ENCODE data around the gene KDM1A. TPM values are rescaled to one million over a fixed set of nuclear protein-coding genes. Genes with fewer than 3 reads are reported as not detected.
A peak's percentile ranks its signal among the peaks of the same experiment; 100 is the strongest.

Gene KDM1A
- total RNA-seq, 1 donor from 2014 or later: 73.6 TPM

DNA sequence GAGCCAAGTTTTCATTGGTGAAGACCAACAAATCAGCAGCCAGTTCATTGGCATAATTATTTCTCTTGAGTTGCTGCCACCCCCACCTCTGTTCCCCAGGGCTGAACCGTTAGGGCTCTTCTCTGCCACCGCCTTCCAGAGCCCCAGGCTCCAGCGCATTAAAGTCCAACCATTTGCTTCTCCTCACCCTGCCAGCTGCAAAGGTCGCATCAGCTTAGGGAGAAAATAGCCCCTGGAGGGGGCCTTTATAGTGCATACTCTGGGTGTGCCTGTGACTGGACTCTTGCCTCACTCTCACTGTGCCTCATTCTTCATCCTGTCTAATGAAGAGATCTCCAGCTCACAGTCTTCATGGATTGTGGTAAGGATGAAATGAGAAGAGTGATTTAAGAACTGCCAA, 50.4 kb downstream of the KDM1A start:
- DNase-seq (ENCODE audit: low read depth in 2 of 2): no peak

DNA sequence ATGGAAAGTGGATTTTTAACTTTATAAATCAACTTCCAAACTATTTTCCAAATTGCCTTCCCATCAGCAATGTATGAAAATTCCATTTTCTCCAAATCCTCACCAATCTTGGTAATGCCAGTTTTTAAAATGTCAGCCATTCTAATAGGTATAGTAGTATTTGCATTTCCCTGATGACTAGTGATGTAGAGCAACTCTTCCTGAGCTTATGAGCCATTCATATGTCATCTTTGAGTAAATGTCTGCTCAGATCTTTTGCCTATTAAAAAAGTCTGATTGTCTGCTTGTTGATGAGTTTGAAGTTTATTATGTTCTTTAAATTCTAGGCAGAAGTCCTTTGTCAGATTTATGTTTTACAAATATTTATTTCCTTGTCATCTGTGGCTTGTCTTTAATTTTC, 54.7 kb downstream of the KDM1A start:
- no peak for DNase-seq (ENCODE audit: low read depth in 2 of 2)

DNA sequence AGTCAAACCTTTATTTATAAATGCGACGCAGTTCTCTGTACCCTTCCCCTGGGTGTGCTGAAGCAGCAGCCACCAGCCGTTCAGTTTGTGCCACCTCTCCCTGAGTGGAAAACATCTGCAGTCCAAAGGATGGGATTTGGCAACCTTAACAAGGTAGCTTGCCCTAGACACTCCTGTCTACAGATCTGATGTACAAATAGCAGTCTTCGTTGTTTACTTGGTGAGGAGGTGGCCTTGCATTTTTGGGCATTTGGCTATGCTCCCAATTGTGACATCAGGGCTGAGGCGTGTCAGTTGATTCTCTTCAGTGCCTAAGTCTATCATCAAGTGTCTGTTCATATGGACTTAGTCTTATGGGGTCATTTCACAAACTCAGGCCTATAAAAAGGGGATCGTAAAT, 59.8 kb downstream of the KDM1A start:
- DNase-seq (ENCODE audit: low read depth in 2 of 2): no peak

DNA sequence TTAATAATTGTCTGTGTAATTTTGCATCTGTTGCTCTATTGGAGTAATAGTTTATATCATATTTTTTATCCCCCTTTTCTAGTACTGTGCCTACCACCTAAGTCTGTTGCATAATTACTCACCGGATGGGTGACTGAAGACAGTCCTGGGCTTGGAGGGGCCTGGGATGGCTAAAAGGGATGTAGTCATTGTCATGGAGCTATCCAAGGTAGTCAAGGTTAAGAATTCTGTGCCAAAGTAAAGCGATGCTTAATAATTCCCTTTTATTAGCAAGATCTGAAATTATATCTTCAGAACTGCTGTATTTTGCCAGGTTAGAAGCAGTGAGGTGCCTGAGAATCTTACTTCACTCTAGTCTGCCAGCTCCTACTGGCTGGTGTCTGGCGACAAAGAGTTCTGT, 61.6 kb downstream of the KDM1A start:
- no peak for DNase-seq (ENCODE audit: low read depth in 2 of 2)

DNA sequence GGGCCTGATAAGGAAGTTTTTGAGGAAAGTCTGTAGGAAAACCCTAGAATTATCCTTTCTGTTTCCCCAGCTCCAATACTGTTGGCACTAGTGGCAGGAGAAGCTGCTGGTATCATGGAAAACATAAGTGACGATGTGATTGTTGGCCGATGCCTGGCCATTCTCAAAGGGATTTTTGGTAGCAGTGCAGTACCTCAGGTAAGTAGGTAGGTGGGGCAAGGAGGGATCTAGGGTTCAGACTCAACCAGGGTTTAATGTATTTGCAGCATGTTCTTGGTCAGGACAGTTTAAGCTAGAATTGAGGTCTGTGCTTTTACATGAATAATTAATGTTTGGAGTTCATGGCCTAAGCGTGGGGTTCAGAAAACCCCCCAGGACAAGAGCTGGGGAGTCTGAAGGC, 62.1 kb downstream of the KDM1A start:
- DNase-seq (ENCODE audit: low read depth in 2 of 2): no peak

DNA sequence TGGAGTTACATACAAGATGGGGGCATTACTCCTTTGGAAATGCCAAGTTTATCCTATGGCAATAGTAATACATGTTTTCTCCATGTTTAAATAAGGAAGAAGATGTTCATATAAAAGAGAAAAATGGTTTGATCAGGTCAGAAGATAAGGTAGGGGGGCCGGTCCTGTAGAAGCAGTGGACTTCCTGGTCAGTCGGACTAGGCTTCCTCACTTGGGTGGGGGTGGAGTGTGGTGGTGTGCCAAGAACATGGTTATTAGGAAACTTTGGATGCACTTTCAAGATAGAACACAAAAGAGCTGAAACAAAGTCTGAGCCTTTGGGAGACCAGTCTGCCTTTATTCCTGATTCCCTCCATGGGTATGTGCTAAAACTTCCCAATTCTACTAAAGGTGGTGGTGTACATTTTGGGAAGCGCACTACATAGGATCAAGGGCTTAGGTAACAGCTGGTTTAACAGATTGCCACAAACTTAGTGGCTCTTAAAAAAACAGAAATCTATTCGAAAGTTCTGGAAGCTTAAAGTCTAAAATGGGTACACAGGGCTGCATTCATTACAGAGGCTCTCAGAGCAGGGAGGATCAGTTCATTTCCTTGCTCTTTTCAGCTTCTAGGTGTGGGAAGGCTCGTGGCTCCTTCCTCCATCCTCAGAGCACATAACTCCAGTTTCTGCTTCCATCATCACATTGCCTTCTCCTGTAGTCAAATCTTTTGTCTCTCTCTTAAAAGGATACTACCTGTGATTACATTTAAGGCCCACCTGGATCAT, 64.6 kb downstream of the KDM1A start:
- DNase-seq (ENCODE audit: low read depth in 2 of 2): peak; percentile 18 to 43

DNA sequence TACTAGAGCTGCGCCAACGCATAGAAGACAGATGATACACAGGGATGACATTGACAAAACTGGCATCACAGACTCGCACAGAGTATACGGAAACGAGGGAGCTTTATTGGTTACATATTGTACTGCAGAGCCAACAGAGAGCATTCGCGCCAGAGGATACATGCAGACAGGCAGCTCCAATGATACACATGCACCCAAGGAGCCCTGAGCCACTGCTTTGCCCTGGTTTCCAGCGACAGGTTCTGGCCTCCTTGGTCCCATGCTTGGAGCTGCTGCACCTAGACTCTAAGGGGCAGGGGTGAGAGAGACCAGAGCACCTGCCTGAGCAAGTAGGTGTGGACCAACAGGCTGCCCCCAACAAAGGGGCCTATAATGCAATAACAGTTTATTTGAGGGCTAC, 65.6 kb downstream of the KDM1A start:
- DNase-seq (ENCODE audit: low read depth in 2 of 2): no peak

DNA sequence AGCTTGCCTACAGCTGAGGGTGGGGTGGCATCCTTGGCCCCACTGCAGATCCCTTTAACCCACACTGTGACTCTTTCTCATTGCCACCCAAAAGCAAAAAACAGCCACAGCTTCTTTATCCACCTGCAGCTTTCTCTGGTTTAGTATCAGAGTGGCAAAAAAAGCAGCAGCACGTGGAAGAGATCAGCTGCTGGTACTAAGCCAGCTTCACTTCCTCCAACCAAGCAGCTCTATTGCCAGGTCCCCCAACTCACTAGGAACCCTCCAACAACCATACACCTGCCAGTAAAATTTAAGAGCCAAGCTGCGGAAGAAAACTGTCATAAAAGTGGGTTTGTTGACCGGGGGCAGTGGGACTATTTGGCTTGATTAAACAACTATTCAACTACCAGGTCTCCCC, 66.4 kb downstream of the KDM1A start:
- DNase-seq (ENCODE audit: low read depth in 2 of 2): no peak

DNA sequence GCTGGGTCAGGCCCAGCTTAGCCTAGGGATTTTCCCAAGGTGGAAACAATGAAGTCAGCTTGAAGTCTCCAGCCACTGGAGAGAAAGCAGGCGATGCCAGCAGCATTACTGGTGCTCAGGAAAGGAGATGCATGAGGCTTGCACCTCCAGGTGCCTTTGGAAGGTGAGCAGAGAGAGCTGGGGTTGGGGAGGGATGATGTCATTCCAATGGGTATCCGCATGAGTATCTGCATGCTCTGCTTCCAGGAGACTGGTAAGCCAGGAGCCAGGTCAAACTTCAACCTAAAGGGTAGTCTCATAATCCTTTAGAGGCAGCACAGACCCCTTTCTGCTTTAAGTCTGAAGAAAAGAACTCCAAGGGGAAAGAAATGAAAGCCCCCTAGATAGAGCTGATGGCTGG, 68.8 kb downstream of the KDM1A start:
- DNase-seq (ENCODE audit: low read depth in 2 of 2): no peak

DNA sequence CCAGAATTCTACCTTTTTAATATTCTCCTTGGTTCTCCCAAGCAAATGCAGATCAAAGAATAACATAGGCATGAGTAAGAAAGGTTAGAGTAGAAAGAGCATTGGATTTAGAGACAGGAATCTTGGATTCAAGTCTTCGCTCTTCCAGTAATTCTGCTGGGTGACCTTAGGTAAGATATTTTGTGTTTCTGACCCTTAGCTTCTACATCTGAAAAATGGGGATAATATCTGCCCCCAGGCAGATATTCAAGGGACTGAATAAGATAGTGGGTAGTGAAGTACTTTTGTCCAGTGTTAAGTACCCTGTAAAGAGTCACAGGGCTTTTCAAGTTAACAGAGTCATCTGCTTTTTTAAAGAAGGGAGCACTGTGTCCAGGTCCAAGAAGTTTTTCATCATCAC, 70.8 kb downstream of the KDM1A start:
- no peak for DNase-seq (ENCODE audit: low read depth in 2 of 2)

DNA sequence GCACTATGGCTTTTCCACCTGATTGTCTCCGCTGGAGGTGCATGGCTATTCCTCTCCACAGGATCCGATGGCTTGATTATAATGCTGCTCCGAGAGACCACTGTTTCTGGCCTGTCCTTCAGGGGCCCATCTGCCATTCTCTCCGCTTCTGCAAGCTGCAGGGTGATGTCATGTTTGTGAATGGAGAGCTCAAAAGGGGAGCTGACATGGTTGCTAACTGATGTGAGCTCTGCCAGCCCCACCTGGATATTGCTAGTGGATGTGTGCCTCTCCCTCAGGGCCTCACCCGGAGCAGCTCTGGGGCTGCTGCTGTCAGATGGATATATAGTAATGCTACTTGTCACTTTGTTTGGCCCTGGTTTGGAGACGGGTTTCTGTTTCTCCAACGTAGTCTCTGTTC, 72.3 kb downstream of the KDM1A start:
- DNase-seq (ENCODE audit: low read depth in 2 of 2): no peak

DNA sequence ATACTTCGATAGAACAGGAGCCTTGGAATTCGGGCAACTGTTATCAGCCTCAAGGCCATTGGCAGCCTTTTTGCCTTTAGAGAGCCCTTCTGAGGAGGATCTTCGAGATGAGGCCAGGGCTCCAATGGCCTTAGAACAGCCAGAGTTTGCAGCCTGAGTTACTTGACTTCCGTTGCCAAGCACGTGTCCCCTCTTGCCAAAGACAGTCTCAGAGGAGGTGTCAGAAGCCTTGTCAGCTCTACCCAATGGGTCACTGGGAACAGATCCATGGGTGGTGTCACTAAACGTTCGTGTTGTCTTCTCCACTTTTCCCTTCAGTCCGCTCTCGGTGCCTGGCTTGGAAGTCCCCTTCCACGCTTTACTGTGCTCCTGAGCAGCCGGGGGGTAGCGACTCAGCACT, 73.2 kb downstream of the KDM1A start:
- DNase-seq (ENCODE audit: low read depth in 2 of 2): no peak

DNA sequence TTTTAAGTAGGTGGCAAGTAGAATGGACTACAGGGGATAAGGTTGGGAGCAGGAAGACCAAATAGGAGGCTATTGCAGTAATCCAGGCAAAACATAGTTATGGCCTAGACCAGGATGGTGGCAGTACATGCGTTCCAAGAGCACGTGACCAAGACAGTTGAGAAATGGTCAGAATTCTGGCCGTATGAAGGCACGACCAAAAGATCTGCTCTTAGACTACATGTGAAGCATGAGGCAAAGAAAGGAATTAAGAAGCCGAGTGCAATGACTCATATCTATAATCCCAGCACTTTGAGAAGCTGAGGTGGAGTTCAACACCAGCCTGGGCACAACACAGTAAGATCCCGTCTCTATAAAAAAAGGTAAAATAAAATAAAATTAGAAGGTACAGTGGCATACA, 78.0 kb downstream of the KDM1A start:
- no peak for DNase-seq (ENCODE audit: low read depth in 2 of 2)

DNA sequence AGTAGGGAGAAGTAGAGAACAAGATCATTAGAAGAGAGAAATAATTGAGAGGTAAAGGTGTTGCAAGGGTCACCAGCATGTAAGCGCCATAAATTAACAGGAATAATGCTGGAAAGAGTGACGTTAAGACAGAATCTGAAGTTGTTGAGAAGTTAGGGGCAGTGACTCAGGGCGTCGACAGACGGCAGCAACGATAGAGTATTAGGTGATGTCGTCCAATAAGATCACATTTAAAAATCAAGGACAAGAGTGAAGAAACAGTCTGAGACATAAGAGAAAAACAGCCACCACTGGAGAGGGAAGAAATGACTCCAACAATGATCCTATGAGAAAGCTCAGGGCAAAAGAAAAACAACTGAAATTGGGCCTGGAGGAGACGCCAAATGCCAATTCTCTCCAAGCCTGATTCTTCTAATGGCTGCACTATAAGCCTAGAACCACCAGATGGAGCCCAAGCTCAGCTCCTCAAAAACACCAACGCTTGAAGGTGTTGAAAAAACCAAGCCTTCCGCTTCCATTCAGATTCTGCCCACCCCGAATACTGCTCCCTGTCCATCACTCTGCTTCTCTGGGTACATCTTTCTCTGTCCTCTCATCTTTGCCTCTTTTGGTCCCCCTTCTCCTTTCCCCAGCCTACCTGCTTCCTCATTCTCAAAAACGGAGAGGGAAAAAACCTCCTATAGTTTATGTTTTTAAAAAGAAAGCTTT, 79.3 kb downstream of the KDM1A start:
- DNase-seq (ENCODE audit: low read depth in 2 of 2): peak; percentile 83

DNA sequence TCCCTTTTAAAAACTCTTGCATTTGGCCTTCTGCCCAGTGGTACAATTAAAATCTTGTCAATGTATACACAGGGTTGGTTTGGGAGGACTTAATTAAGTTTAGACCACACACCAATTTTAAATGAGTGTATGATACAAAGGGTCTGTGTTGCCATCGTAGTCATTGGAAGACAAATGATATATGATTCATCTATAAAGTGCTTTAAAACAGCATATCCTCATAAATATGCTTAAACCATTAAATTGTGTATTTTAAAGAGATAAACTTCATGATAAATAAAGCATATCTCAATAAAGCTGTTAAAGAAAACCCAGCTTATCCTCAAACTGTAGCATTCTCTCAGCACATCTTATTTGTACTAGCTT, 79.9 kb downstream of the KDM1A start:
- no peak for DNase-seq (ENCODE audit: low read depth in 2 of 2)

DNA sequence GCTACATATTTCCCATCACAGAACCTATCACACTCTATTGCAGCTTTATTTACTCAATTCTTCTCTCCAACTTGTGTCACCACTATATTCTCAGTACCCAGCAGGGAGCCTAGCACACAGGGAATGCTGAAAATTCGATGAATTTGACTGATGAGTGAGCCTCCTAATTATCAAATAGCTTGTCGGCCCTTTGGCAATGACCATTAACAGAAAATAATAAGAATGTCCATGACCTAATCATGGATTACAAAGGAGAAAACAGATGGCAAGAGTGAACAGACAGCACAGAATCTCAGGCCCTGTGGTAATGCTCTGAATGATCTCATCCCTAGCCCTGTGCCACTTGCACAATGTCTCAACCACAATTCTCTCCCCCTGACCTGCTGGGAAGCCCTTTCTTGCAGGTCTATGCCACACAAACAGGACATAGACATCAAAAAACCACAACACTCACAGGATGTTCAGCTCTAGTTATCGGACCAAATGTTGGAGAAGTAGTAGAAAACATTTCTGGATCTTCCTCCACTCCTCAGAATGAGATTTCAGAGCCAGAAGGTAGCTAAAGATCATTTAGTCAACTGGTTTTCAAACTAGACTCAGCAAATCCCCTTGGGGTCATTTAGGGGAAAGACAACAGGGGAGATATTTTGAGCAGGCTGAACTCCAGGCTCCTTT, 80.9 kb downstream of the KDM1A start:
- peak in 1 of 2 donors; percentile 91 for DNase-seq (ENCODE audit: low read depth in 2 of 2)

DNA sequence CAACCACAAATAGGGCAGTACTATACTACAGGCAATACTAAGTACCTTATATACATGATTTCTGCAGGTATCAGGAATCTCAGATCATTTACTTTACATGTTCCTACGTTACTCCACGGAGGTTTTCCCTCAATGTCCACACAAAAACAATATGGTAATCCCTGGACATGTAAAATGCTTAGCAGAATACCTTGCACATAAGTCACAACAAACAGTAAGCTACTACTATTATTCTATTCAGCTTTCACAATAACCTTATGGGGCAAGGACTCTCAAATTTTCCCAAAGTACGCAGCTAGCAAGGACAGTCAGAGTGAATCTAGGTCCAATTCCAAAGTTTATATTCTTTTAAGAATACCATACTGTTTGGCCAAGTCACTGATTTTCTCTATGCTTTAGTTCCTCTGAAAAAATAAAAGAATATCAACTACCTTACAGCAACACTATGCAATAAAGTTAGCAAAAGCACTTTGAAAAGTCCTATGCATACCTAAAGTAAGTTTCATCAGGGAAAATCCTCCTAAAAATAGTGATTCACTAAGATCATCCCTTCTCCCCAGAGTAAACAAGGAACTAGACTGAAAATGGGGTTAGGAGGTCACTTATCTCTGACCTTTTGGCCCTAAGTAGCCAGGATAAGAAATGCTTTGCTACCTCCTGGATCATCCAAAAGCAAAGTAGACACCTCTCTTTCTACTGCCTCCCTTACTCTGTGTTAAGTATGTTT, 82.0 kb downstream of the KDM1A start:
- no peak for DNase-seq (ENCODE audit: low read depth in 2 of 2)

DNA sequence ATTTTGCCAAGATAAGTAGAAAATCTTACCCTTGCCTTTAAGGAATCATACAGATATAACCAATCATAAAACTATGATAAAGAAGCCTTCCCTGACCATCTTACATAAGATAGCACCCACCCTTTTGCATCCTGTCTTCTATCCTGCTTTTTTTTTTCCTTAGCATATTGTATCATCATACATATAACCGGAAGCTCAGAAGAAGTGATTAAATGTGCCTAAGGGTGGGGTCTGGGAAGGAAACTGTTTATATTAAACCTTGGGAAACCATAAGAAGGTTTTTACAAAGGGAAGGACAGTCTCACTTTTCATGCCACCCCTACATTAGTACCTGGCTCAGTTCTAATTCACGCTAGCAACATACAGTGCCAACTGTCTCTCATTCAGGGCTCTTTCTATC, 82.6 kb downstream of the KDM1A start:
- DNase-seq (ENCODE audit: low read depth in 2 of 2): no peak

DNA sequence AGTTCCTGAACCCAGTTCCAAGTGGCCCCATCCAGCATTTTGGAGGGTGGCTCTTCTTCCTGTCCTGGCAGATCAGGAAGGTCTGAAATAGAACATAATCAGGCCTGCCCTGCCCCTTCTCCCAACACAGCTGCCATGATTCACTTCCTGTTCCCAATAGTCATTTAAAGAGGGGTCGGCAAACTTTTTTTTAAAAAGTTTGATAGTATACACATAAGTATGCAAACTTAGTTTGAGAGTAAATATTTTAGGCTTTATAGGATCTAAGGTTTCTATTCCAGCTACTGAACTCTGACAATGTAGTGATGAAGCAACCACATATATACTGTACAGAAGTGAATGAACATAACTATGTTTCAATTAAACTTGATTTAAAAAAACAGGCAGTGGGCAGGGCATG, 83.0 kb downstream of the KDM1A start:
- peak; percentile 68 to 80 for DNase-seq (ENCODE audit: low read depth in 2 of 2)

DNA sequence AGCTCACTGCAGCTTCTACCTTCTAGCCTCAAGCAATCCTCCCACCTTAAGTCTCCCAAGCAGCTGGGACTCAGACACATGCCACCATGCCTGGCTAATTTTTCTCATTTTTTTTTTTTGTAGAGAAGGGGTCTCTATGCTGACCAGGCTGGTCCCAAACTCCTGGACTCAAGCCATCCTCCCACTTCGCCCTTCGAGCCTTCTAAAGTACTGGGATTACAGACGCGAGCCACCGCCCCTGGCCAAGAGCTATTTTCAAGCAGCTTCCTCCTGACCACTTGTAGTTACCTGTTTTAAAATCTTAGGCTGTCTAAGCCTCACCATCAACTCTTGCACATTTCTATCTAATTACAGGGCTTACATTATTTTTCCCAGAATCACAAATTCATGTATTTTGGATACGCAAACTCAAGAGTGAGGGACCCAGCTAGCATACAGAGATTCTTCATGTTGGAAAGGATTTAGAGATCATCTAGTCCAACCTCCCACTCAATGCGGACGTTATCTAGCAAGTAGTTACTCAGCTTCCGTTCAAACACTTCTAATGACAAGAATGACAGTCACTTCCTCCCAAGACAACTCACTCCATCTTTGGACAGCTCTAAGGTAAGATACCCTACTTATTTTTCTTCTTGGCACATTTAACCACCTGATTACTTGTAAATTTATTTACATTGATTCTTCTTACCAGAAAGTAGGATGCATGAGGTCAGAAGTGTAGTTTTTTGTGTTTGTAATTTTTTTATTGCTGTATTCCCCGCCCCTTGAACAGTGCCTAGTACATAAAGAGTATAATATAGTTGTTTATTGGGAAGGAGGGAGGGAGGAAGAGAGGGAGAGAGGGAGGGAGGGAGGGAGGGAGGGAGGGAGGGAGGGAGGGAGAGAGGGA, 84.0 kb downstream of the KDM1A start:
- DNase-seq (ENCODE audit: low read depth in 2 of 2): peak in 1 of 2 donors; percentile 82

DNA sequence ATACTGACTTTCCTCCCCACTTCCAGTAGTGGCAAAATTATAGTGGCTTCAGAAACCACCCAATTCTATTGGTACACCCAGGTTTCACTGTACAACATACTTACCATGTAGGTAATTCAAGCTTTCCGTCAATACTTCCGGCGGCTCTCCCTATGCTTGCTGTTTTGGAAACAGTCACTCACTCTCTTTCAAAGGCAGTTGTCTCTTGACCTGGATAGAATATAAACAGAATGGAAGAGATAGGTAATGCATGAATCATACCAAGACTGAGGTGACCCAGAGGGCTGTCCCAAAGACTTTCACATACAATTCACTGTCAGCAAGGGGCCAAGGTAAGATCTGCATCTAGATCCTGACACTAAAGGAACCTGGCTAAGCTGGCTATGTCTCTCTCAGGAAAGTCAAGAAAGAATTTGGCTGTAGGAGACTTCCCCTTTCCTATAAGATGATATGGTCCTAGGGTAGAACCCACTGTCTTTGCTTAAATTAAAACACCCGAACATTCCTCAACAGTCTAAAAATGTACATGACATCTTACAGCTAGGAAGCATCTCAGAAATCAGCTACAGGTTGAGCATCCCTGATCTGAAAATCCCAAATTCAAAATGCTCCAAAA, 89.8 kb downstream of the KDM1A start:
- DNase-seq (ENCODE audit: low read depth in 2 of 2): peak in 1 of 2 donors; percentile 40

Measured in lung microvascular endothelial cell (primary cell).